ENCODE results near the gene ACOT6.
"Not testable (repeated sequence)": the region's sequence is repeated elsewhere in the genome, so short reads cannot be mapped to it uniquely, and the experiment has no call there.

The ACOT6 gene

DNA sequence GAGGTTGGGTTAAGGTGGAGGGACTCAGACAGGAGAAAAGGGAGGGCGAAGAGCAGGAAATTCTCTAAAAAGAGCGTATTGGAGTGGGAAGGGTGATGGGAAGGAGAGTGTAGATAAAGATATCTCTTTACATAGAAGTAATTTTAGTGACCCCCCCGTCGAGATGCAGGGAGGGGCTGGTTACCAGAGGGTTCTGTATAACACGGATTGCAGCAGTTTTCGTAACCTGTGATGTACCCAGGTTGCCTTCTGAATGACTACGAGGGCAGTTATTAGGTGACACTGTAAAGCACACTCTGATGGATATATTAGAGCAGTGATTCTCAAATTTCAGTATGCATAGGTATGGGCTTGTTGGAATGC, 32.9 kb downstream of the ACOT6 start:
- H3K4me2 ChIP-seq (ENCODE audit: low read length): peak overlapping the region; percentile 85
- H3K9ac ChIP-seq (ENCODE audit: low read length): peak overlapping the region; percentile 78
- no peaks in the 10 kb centered on the region for H3K79me2 ChIP-seq (ENCODE audit: insufficient read depth, low read length)
- no peaks in the 10 kb centered on the region for H3K9me3 ChIP-seq (ENCODE audit: low read length)
- peak overlapping the region; percentile 80 for H3K4me3 ChIP-seq (ENCODE audit: low read depth, low read length, poor library complexity, severe bottlenecking)
- H3K9me2 ChIP-seq (ENCODE audit: low read depth, low read length): no peaks in the 10 kb centered on the region
- H3K36me3 ChIP-seq (ENCODE audit: insufficient read depth, low read length): no peaks in the 10 kb centered on the region
- H3K27ac ChIP-seq (ENCODE audit: low read depth, low read length, poor library complexity, severe bottlenecking): no peak overlapping the region
- peaks cover 32% of the 10 kb centered on the region for H3K4me1 ChIP-seq (ENCODE audit: insufficient read depth, low read length, severe bottlenecking)
- H3K27me3 ChIP-seq (ENCODE audit: insufficient read depth, low read length): no peaks in the 10 kb centered on the region
- H2AFZ ChIP-seq (ENCODE audit: low read length): no peak overlapping the region; the same call in 1 of the 2 replicates
- no peak for TF ChIP-seq EZH2 (IDR thresholded peaks at IDR 0.05; ENCODE audit: borderline replicate concordance, low read length)
- TF ChIP-seq, protein P1, sequence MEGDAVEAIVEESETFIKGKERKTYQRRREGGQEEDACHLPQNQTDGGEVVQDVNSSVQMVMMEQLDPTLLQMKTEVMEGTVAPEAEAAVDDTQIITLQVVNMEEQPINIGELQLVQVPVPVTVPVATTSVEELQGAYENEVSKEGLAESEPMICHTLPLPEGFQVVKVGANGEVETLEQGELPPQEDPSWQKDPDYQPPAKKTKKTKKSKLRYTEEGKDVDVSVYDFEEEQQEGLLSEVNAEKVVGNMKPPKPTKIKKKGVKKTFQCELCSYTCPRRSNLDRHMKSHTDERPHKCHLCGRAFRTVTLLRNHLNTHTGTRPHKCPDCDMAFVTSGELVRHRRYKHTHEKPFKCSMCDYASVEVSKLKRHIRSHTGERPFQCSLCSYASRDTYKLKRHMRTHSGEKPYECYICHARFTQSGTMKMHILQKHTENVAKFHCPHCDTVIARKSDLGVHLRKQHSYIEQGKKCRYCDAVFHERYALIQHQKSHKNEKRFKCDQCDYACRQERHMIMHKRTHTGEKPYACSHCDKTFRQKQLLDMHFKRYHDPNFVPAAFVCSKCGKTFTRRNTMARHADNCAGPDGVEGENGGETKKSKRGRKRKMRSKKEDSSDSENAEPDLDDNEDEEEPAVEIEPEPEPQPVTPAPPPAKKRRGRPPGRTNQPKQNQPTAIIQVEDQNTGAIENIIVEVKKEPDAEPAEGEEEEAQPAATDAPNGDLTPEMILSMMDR (IDR thresholded peaks at IDR 0.05; ENCODE audit: low read length): no peak
- no peaks in the 10 kb centered on the region for H3F3A ChIP-seq (ENCODE audit: insufficient read depth, low read length)
- no peaks in the 10 kb centered on the region for H4K20me1 ChIP-seq (ENCODE audit: insufficient read depth, low read length)

DNA sequence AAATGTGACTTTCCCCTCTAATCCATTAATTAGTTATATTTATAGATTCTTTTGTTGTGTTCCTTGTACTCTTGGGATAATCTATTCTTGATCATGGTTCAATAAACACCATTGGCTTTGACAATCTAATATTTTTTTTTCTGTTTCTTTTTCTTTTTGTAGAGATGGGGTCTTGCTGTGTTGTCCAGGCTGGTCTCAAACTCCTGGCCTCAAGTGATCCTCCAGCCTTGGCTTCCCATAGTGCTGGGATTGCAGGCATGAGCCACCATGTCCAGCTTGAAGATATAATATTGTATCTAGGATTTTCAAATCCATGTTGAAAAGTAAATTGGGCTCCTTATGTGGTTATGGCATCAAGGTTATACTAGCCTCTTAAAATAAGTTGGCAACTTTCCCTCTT, 38.7 kb downstream of the ACOT6 start:
- H4K20me1 ChIP-seq (ENCODE audit: insufficient read depth, low read length): no peaks in the 10 kb centered on the region

DNA sequence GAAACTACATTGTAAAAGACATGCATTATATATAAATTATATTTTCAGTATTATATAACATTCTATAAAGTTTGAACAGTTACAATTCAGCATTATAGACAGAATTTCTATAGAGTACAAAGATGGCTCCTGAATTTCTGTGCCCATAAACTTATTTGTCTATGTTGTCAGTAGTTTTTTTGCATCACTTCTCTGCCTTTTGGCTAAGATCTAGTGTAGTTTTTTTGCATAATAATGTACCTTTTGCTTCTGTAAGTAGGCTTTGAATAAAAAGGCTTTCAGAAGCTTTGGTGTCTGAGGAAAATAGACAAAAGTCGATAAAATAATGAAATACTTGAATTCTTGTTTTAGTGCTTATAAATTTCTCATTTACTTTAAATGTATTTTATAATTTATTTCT, 43.5 kb downstream of the ACOT6 start:
- no peaks in the 10 kb centered on the region for H3F3A ChIP-seq (ENCODE audit: insufficient read depth, low read length)
- no peak overlapping the region for H3K4me3 ChIP-seq (ENCODE audit: low read depth, low read length, poor library complexity, severe bottlenecking)
- H3K4me2 ChIP-seq (ENCODE audit: low read length): no peak overlapping the region
- TF ChIP-seq, protein P1 (IDR thresholded peaks at IDR 0.05; ENCODE audit: low read length): no peak
- TF ChIP-seq EZH2 (IDR thresholded peaks at IDR 0.05; ENCODE audit: borderline replicate concordance, low read length): no peak
- H2AFZ ChIP-seq (ENCODE audit: low read length): no peak overlapping the region
- no peaks in the 10 kb centered on the region for H3K4me1 ChIP-seq (ENCODE audit: insufficient read depth, low read length, severe bottlenecking)
- no peak overlapping the region for H3K9ac ChIP-seq (ENCODE audit: low read length)
- no peaks in the 10 kb centered on the region for H3K79me2 ChIP-seq (ENCODE audit: insufficient read depth, low read length)
- no peaks in the 10 kb centered on the region for H3K27me3 ChIP-seq (ENCODE audit: insufficient read depth, low read length)
- H3K27ac ChIP-seq (ENCODE audit: low read depth, low read length, poor library complexity, severe bottlenecking): no peak overlapping the region
- peaks cover 5% of the 10 kb centered on the region for H3K36me3 ChIP-seq (ENCODE audit: insufficient read depth, low read length)
- H4K20me1 ChIP-seq (ENCODE audit: insufficient read depth, low read length): no peaks in the 10 kb centered on the region
- no peaks in the 10 kb centered on the region for H3K9me2 ChIP-seq (ENCODE audit: low read depth, low read length)
- H3K9me3 ChIP-seq (ENCODE audit: low read length): 0 out of 2 replicates have a peak, but pooled peaks cover 5% of the 10 kb centered on the region

More for the DNA sequence above, 38.7 kb downstream of the ACOT6 start:
- H3K9me2 ChIP-seq (ENCODE audit: low read depth, low read length): no peaks in the 10 kb centered on the region
- TF ChIP-seq EZH2 (IDR thresholded peaks at IDR 0.05; ENCODE audit: borderline replicate concordance, low read length): no peak
- TF ChIP-seq, protein P1 (IDR thresholded peaks at IDR 0.05; ENCODE audit: low read length): no peak
- H3K4me3 ChIP-seq (ENCODE audit: low read depth, low read length, poor library complexity, severe bottlenecking): no peak overlapping the region
- peaks cover 13% of the 10 kb centered on the region for H3K4me1 ChIP-seq (ENCODE audit: insufficient read depth, low read length, severe bottlenecking)
- no peaks in the 10 kb centered on the region for H3F3A ChIP-seq (ENCODE audit: insufficient read depth, low read length)
- H3K79me2 ChIP-seq (ENCODE audit: insufficient read depth, low read length): no peaks in the 10 kb centered on the region
- H2AFZ ChIP-seq (ENCODE audit: low read length): no peak overlapping the region
- no peak overlapping the region for H3K4me2 ChIP-seq (ENCODE audit: low read length)
- H3K9ac ChIP-seq (ENCODE audit: low read length): no peak overlapping the region
- peaks cover 5% of the 10 kb centered on the region for H3K36me3 ChIP-seq (ENCODE audit: insufficient read depth, low read length)
- no peak overlapping the region for H3K27ac ChIP-seq (ENCODE audit: low read depth, low read length, poor library complexity, severe bottlenecking)
- no peaks in the 10 kb centered on the region for H3K27me3 ChIP-seq (ENCODE audit: insufficient read depth, low read length)
- 0 out of 2 replicates have a peak, but pooled peaks cover 5% of the 10 kb centered on the region for H3K9me3 ChIP-seq (ENCODE audit: low read length)

DNA sequence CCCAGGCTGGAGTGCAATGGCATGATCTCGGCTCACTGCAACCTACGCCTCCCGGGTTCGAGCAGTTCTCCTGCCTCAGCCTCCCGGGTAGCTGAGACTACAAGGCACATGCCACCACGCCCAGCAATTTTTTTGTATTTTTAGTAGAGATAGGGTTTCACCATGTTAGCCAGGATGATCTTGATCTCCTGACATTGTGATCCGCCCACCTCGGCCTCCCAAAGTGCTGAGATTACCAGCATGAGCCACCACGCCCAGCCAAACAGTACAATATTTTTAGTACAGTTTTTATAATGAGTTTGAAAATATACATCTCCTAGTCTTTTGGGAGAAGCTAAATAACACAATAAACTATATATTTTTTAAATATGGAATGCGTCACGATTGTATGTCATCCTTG, 46.9 kb downstream of the ACOT6 start:
- H3F3A ChIP-seq (ENCODE audit: insufficient read depth, low read length); H4K20me1 ChIP-seq (ENCODE audit: insufficient read depth, low read length); H3K36me3 ChIP-seq (ENCODE audit: insufficient read depth, low read length); H3K27ac ChIP-seq (ENCODE audit: low read depth, low read length, poor library complexity, severe bottlenecking); H3K27me3 ChIP-seq (ENCODE audit: insufficient read depth, low read length); H3K79me2 ChIP-seq (ENCODE audit: insufficient read depth, low read length); H3K9me3 ChIP-seq (ENCODE audit: low read length); H2AFZ ChIP-seq (ENCODE audit: low read length); H3K4me1 ChIP-seq (ENCODE audit: insufficient read depth, low read length, severe bottlenecking); H3K9me2 ChIP-seq (ENCODE audit: low read depth, low read length); H3K4me2 ChIP-seq (ENCODE audit: low read length); H3K9ac ChIP-seq (ENCODE audit: low read length); H3K4me3 ChIP-seq (ENCODE audit: low read depth, low read length, poor library complexity, severe bottlenecking): not testable (repeated sequence)

Data from OCI-LY1 (cell line).